Gastrocnemius medialis (tissue), 4 donors: ENCODE results near the gene VPREB3. TPM values are rescaled to one million over a fixed set of nuclear protein-coding genes. Genes with fewer than 3 reads are reported as not detected.

Experiments
- ATAC-seq, 2 donors: fragments of 150-250 bp; one replicate each; pipeline ENCODE4 v1.9.1; 2016
- DNase-seq, 2 donors: peaks; one replicate each; pipeline ENCODE4 v3.0.0-alpha.2; 2019
- H3K27ac ChIP-seq, 4 donors: fragments of 200-600 bp; sonication (generic); 1 replicate in 1 of 4; 2 replicates in 3 of 4; pipeline ENCODE4 v1.5.1; 2016 to 2018; ENCODE audit warnings: mild to moderate bottlenecking in 2 of 4, moderate library complexity in 1 of 4
- H3K27me3 ChIP-seq, 3 donors: fragments of 200-600 bp; sonication (generic) in 2 of 3; 1 replicate in 1 of 3; 2 replicates in 2 of 3; pipeline versions ENCODE4 v1.5.1 to v1.6.0; 2016 to 2019; ENCODE audit warnings: mild to moderate bottlenecking in 1 of 3, moderate library complexity in 1 of 3
- H3K36me3 ChIP-seq, 2 donors: fragments of 200-600 bp; sonication (generic) in 1 of 2; one replicate each; pipeline ENCODE4 v1.5.1; 2017 to 2018
- H3K4me1 ChIP-seq, 2 donors: fragments of 200-600 bp; sonication (generic) in 1 of 2; one replicate each; pipeline ENCODE4 v1.5.1; 2016 to 2017; ENCODE audit warnings: mild to moderate bottlenecking in 2 of 2
- H3K4me3 ChIP-seq, 4 donors: fragments of 200-600 bp; sonication (generic) in 3 of 4; 1 replicate in 1 of 4; 2 replicates in 3 of 4; pipeline ENCODE4 v1.5.1; 2016 to 2019; ENCODE audit warnings: mild to moderate bottlenecking in 2 of 4
- H3K9me3 ChIP-seq, 3 donors: fragments of 200-600 bp; sonication (generic) in 2 of 3; 1 replicate in 1 of 3; 2 replicates in 2 of 3; pipeline ENCODE4 v1.5.1; 2016 to 2019
- CTCF ChIP-seq, 5 experiments: fragments of 450-650 bp in 3 of 5; fragments of 200-600 bp in 2 of 5; sonication (generic) in 2 of 5; IDR thresholded peaks in 4 of 5; conservative IDR thresholded peaks in 1 of 5; 1 replicate in 4 of 5; 2 replicates in 1 of 5; pipeline ENCODE4 v1.5.1; 2016 to 2019; ENCODE audit warnings: antibody characterized with exemption in 5 of 5, mild to moderate bottlenecking in 3 of 5, moderate library complexity in 3 of 5
- POLR2A ChIP-seq, 2 donors: fragments of 450-650 bp; IDR thresholded peaks; one replicate each; pipeline ENCODE4 v1.6.1; 2017; ENCODE audit warnings: antibody characterized with exemption in 2 of 2, mild to moderate bottlenecking in 2 of 2, moderate library complexity in 2 of 2
- in situ Hi-C, 4 donors: fragments of 200-750 bp; cut with MboI; loops; one replicate each; pipeline versions ENCODE4 v1.15.0 to v1.8.0; 2017; ENCODE audit warnings: low sequenced_read_pairs in 4 of 4
- intact Hi-C: fragments of 100-400 bp; cut with DNase I; formaldehyde crosslinking; loops from one replicate; pipeline ENCODE4 v1.15.1; 2023; ENCODE audit warnings: low total_unique reads
- total RNA-seq, 4 donors: library from RNA; depleted of rRNA; stranded (reverse); fragments of >200 nt; gene quantifications; one replicate each; pipeline versions ENCODE4 v1.1.0 to v1.2.3, GENCODE V29; 2016

The VPREB3 gene
- total RNA-seq: 1 to 10 TPM in 1 of 4 donors, not detected in 3; 1.1 TPM

- Histone ChIP-seq H3K4me1 (peaks cover 9 to 10% of the 10 kb centered on the region in 2 donors), H3K4me3 (no peak within 1 kb of the TSS), H3K9me3 (no peaks in the 10 kb centered on the region), H3K27ac (peak within 1 kb of the TSS in 1 of 4 donors; percentile 1), H3K36me3 (no peaks in the 10 kb centered on the region), H3K27me3 (no peaks in the 10 kb centered on the region)
- ATAC-seq (no peak), DNase-seq (no peak)
- intact Hi-C loops (loop anchor here (5.0 kb wide), 1 partner anchor 37 kb away; no protein-coding TSS in a partner anchor), in situ Hi-C loops (no loop called here)
- TF ChIP-seq CTCF (IDR thresholded peaks at IDR 0.05 in 4 of 5, conservative IDR thresholded peaks at IDR 0.05 in 1 of 5) (no peak), POLR2A (IDR thresholded peaks at IDR 0.05) (no peak)
Observed at GRCh38 chr22:23754220-23754919, at the start of gene VPREB3. TSS of gene VPREB3 (minus strand) at chr22:23754425. CDS start at chr22:23754363, 62 bp downstream.

- Histone ChIP-seq H3K9me3 (no peaks in the 10 kb centered on the region), H3K4me1 (no peaks in the 10 kb centered on the region), H3K4me3 (no peak overlapping the region), H3K27me3 (no peaks in the 10 kb centered on the region), H3K36me3 (peaks cover 0 to 81% of the 10 kb centered on the region in 2 donors), H3K27ac (no peak overlapping the region)
- TF ChIP-seq POLR2A (IDR thresholded peaks at IDR 0.05) (no peak), CTCF (IDR thresholded peaks at IDR 0.05 in 4 of 5, conservative IDR thresholded peaks at IDR 0.05 in 1 of 5) (no peak)
- ATAC-seq (no peak), DNase-seq (no peak)
- in situ Hi-C loops: no loop called here
- intact Hi-C loops: no loop called here
Observed at GRCh38 chr22:23803001-23803819, 49.0 kb upstream of the VPREB3 start.

- in situ Hi-C loops: no loop called here
- no peak for DNase-seq
Observed at GRCh38 chr22:23801886-23802377, 47.7 kb upstream of the VPREB3 start.

GRCh38 chr22:23801238-23801821 lies 47.1 kb upstream of the VPREB3 start:
- DNase-seq (no peak), ATAC-seq (no peak)
- no peaks in the 10 kb centered on the region for H3K4me1 ChIP-seq
- intact Hi-C loops: no loop called here
- H3K9me3 ChIP-seq: no peaks in the 10 kb centered on the region
- peaks cover 0 to 78% of the 10 kb centered on the region in 2 donors for H3K36me3 ChIP-seq
- in situ Hi-C loops: no loop called here
- H3K27me3 ChIP-seq: no peaks in the 10 kb centered on the region
- H3K4me3 ChIP-seq: no peak overlapping the region
- TF ChIP-seq POLR2A (IDR thresholded peaks at IDR 0.05): no peak
- TF ChIP-seq CTCF (IDR thresholded peaks at IDR 0.05 in 4 of 5, conservative IDR thresholded peaks at IDR 0.05 in 1 of 5): no peak
- H3K27ac ChIP-seq: no peak overlapping the region

More at GRCh38 chr22:23801886-23802377, 47.7 kb upstream of the VPREB3 start:
- H3K27ac ChIP-seq: no peak overlapping the region
- intact Hi-C loops: no loop called here
- H3K4me3 ChIP-seq: no peak overlapping the region
- no peaks in the 10 kb centered on the region for H3K27me3 ChIP-seq
- no peaks in the 10 kb centered on the region for H3K4me1 ChIP-seq
- no peaks in the 10 kb centered on the region for H3K9me3 ChIP-seq
- ATAC-seq: no peak
- TF ChIP-seq POLR2A (IDR thresholded peaks at IDR 0.05) (no peak), CTCF (IDR thresholded peaks at IDR 0.05 in 4 of 5, conservative IDR thresholded peaks at IDR 0.05 in 1 of 5) (no peak)
- peaks cover 0 to 81% of the 10 kb centered on the region in 2 donors for H3K36me3 ChIP-seq
